Embryonic facial prominence (tissue), 1 donor: ENCODE results near the gene TRIP13.

Experiments used
- DNase-seq: peaks from one replicate; pipeline ENCODE4 v3.0.0-alpha.2; 2016; ENCODE audit errors: extremely low spot score

The TRIP13 gene

GRCh38 chr5:854966-855743 is 37.5 kb upstream of the TRIP13 start:
- no peak for DNase-seq

- DNase-seq: no peak
These were observed 36.7 kb upstream of the TRIP13 start for GRCh38 chr5:855771-856530.

GRCh38 chr5:856531-857425 is 35.9 kb upstream of the TRIP13 start:
- no peak for DNase-seq

GRCh38 chr5:858726-859125 is 34.0 kb upstream of the TRIP13 start:
- no peak for DNase-seq

GRCh38 chr5:859391-859790 is 33.3 kb upstream of the TRIP13 start:
- no peak for DNase-seq

- DNase-seq: no peak
These were observed 32.8 kb upstream of the TRIP13 start for GRCh38 chr5:859798-860296.

- no peak for DNase-seq
These were observed 32.1 kb upstream of the TRIP13 start for GRCh38 chr5:860506-861150.

- no peak for DNase-seq
These were observed 31.0 kb upstream of the TRIP13 start for GRCh38 chr5:861442-862366.

GRCh38 chr5:862367-863243 is 30.1 kb upstream of the TRIP13 start:
- no peak for DNase-seq

- DNase-seq: no peak
These were observed 29.4 kb upstream of the TRIP13 start for GRCh38 chr5:863244-863805.

GRCh38 chr5:864492-865167 is 28.1 kb upstream of the TRIP13 start:
- no peak for DNase-seq

- no peak for DNase-seq
These were observed 27.5 kb upstream of the TRIP13 start for GRCh38 chr5:865168-865521.

- no peak for DNase-seq
These were observed 26.9 kb upstream of the TRIP13 start for GRCh38 chr5:865771-866170.

GRCh38 chr5:867300-867870 is 25.3 kb upstream of the TRIP13 start:
- no peak for DNase-seq

- no peak for DNase-seq
These were observed 24.1 kb upstream of the TRIP13 start for GRCh38 chr5:868428-869135.

- no peak for DNase-seq
These were observed 21.7 kb upstream of the TRIP13 start for GRCh38 chr5:870956-871355.

- no peak for DNase-seq
These were observed 20.9 kb upstream of the TRIP13 start for GRCh38 chr5:871596-872298.
